Daoy (cell line): ENCODE data around the gene TET2. TPM values are rescaled to one million over a fixed set of nuclear protein-coding genes. Genes with fewer than 3 reads are reported as not detected.

ENCODE experiments used
- DNase-seq: peaks from one replicate; pipeline ENCODE4 v3.0.0-alpha.2; 2015; ENCODE audit warnings: low read depth
- total RNA-seq: library from RNA; depleted of rRNA; stranded (reverse); fragments of >200 nt; shearing (Covaris generic); gene quantifications from 2 replicates; pipeline ENCODE4 v1.2.3, GENCODE V29; 2014; rRNA removed

TET2 gene
- total RNA-seq: 2.9 and 3.2 TPM in 2 replicates

DNA sequence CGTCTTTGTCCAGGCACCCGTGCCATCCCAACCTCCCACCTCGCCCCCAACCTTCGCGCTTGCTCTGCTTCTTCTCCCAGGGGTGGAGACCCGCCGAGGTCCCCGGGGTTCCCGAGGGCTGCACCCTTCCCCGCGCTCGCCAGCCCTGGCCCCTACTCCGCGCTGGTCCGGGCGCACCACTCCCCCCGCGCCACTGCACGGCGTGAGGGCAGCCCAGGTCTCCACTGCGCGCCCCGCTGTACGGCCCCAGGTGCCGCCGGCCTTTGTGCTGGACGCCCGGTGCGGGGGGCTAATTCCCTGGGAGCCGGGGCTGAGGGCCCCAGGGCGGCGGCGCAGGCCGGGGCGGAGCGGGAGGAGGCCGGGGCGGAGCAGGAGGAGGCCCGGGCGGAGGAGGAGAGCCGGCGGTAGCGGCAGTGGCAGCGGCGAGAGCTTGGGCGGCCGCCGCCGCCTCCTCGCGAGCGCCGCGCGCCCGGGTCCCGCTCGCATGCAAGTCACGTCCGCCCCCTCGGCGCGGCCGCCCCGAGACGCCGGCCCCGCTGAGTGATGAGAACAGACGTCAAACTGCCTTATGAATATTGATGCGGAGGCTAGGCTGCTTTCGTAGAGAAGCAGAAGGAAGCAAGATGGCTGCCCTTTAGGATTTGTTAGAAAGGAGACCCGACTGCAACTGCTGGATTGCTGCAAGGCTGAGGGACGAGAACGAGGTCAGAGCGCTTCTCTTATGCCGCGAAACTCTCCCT is at the start of gene TET2:
TET2 (plus strand) TSS at position 601 of the 740 bp plus-strand sequence. CDS start 87,067 bp downstream, outside the sequence.
- DNase-seq: peak; percentile 77

DNA sequence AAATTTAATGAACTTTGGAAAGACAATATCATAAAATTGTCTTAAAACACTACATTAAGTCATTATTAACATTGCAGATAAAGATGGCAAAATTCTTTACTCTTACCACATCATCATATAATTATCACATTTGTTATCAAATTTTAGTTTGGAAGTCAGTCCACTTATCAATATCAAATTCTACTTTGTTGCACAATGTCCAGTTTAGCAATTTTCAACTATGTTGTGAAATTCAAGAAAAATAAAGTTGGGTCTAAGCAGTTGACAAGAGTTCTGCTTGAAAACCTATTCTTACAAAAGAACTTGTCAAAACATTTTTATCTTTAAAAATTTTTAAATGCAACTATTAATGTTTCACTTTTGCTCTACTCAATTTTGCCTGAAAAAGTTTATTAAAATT is 44.7 kb upstream of the TET2 start:
- no peak for DNase-seq

DNA sequence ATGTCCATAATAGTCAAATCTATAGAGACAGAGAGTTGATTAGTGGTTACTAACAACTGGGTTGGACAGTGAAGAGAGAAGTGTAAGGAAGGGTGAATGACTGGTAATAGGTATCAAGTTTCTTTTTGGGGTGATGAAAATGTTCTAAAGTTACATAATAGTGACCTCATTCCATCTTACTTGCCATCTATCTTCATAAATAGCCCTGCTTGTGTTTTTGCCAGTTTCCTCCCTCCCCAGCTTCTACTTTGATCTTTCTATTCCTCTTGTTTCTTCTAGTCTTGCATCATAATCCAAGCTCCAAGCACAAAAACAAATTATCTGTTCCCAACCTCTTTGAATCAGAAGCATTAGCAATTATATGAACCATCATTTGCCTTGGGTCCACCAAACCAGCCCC is 40.2 kb upstream of the TET2 start:
- no peak for DNase-seq

DNA sequence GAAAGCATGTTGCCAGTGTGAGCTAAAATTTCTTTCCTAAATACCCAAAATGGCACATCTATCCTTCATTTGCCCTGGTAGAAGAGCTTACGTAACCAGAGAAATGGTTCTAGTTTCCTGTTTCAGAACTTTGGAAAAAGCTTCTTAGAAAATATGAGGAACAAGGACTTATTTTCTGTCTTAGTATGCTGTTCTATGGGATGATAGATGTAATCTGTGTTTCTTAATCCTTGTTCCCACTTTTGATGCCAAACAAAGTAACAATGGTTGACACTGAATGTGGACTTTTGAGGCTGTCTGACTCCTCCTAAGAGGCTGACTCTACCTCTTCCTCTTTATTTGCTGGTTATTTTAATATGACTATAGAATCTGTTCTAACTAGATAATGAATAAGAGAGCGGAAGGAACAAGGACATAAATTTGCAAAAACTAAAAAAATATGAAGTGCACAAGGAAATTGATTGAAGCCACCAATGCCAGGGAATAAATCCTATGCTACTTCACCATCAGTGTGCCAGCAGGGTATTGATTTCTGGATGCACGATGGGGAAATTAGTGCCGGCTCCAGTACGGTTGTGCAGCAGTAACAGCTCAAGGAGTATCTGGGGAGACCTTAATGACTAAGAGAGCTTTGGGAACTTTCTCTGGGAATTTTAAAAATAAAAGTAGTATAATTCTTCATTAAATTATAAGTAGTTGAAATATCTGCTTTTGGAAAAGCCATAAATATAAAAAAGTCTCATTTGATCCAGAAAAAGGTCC is 39.4 kb upstream of the TET2 start:
- DNase-seq: no peak

DNA sequence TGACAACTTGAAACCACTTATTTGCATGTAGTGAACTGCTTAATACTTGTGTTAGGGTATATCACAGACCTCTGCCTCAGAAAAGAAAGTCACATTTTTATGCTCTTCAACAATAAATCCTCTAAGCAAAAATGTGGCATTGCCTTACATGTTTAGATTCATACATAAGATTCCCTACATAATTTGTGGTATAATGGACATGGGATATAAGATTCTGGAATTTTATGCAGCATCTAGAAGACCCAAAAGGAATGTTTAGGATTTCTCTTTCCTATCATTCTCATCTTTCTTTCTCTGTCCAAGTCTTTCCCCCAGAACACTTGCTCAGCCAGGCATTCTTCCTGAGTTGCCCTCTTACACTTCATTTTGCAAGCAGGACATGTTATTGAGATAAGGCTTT is 37.7 kb upstream of the TET2 start:
- DNase-seq: no peak

DNA sequence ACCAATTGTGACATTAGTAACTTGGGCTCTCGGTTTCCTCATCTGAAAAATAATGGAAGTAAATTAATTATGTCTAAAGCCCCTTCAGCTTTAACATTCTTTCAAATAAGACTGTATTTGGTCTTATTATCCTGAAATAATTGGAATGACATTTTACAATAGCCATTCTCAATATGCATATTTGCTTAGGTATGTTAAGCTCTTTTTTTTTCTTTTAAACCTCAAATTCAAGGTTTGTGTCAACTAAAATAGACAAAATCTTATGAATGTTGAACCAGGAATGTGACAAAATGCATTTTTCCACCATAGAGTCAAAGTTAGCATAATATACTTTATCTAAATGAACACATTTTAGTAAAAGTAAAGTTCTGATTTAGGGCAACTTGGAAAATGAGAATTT is 34.4 kb upstream of the TET2 start:
- no peak for DNase-seq

DNA sequence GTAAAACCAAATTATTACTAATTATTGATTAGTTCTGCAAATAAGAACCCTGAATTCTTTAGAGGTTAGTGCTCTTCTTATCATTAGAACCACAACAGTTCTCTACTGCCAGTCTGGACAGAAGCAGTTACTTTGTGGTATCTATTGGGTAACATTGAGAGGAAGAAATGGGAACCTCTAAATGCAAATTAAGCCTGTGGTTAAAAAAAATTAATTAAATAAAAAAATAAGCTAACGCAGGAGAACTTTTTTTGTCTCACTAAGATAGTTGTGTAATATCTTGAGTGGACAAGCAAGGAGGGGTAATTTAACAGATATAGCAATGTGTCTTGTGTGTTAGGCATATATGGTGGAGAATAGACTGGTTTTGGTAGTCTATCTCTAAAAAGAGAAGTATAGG is 32.9 kb upstream of the TET2 start:
- no peak for DNase-seq

DNA sequence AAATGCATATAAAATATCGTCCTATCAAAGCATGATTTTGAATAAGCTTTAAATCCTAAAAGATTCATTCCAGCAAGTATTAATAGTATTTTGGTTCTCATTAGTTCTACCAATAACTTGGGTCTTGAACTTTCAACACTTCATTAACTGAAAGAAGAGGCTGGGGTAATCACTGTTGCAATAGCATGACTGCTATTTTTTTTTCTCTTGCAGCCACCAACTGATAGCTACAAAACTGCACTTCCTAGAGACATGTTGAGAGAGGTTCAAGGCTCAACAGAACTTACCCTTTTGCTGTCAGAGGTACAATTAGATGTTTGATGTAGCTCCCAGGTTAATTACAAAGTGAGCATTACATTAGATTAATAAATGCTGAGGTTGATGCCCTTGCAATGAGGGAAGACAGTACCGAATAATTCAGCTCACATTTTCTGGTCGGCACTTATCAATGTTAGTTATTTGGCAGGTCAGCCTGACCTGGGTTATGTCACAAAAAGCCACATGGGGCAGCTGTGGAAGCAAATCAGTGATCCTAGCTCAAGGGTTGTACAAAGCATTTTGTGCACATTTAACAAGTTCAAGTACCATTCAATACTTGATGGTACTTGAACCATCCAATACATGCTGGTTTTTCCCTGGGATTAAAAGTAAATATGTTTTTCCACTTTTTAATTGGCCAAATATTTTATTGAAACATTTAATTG is 29.9 kb upstream of the TET2 start:
- no peak for DNase-seq

DNA sequence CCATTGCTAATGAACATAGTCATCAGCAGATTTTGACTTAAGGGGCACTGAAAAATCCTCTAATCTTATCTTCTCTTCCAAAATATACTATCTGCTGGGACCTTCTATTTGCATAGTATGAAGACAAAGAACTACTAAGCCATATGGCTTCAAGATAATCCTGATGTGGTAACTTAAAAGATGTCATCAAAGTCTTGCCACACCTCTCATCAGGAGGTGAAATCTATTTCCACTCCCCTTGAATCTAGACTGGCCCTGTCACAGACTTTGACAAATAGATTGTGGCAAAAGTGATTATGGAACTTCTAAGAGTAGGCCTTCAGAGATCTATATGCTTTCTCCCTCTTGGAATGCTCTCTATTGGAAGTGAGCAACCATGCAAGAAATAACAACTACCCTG is 27.3 kb upstream of the TET2 start:
- DNase-seq: no peak

DNA sequence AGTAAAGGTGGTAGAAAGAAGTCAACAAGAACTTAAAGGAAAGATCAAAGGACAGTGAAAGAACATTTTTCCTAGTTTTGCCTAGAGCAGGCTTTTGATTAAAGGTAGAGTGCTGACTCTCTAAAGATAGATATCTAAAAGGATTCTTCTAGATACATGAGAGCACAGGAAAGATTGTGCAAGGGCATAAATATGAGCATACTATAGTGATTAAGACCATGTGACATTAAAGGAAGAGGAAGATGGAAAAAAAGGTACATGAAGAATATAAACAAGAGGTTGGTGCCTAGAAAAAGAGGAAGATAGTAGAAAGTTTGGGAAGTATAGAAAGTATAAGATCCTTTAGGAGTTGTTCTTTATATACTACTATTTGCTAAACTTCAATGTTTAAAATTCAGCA is 26.1 kb upstream of the TET2 start:
- DNase-seq: no peak

DNA sequence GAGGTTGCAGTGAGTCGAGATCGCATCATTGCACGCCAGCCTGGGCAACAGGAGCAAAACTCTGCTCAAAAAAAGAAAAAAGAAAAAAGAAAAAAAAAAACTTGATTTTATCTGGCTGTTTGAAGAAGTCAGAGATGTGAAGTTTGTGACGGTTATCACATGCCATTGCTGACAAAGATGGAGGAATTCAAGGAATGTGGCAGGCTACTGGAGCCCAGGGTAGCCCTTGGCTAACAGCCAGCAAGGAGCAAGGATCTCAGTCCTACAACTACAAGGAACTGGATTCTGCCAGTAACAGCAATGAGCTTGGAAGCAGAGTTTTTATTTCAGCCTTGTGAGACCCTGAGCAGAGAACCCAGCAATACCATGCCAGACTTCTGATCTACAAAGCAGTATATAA is 24.3 kb upstream of the TET2 start:
- peak; percentile 6 for DNase-seq

DNA sequence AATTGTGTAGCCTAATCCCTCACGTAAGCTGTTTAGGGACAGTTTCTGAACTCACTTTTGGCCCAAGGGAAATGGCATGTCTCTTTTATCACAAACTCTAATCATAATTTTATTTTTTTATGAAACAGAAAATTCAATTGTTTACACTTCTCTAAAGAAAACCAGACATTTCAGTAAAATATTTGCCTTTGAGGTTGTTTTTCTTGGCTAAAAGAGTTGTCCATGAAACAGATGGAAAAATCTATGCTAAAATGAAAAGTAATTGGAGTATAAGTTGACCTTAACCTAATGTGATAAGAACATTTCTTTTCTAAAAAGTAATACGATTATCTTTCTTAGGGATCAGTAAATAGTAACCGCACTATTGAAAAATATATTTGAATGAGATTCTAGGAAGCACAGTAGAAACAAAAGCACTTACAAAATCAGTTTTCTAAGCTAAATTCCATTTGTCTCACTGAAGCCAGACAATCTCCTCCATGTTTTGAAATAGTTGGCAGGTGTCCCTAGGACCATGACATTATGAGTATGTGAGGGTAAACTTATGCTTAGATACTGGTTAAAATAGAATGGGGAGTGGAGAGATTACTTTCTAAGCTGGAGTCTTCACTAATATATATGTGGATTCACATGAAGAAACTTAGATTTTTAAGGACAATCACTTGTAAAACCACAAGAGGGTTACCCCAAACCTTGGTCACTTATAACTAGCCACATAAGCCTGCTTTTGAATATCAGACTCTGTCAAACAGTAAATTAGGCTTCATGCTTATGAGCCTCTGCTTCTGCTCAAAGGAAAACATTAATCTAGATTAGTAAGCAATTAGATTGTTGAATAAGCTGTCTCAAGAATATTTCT is 20.1 kb upstream of the TET2 start:
- DNase-seq: no peak

DNA sequence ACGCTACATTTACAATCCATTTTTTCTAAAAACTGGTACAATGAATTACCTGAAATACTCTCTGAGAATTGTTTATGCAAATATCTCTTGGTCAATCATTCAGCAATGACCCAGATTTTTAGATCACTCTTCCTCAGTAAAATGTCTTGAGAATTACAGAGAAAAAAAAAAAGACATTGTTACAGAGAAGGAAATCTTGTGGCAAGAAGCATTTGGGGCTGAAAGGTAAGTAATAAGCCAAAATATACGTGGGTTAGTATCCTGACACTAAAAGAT is 19.6 kb upstream of the TET2 start:
- no peak for DNase-seq

DNA sequence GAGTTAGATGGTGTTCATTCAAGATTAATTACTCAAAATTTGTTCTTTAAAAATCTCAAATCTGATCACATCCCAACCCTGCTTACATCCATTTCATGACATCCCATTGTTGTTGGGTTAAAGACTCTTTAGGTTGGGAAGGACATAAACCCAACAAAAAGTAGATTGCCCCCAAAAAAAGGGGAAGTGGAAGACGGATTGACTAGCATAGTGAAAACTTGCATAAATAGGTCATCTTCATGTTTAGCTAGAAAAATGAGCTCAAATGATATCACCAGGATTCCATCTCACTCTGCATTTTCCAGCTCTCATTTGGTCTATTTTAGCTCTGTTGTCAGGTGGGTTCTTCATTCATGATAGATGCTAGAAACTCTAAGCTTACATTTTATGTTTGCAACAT is 18.5 kb upstream of the TET2 start:
- DNase-seq: no peak

DNA sequence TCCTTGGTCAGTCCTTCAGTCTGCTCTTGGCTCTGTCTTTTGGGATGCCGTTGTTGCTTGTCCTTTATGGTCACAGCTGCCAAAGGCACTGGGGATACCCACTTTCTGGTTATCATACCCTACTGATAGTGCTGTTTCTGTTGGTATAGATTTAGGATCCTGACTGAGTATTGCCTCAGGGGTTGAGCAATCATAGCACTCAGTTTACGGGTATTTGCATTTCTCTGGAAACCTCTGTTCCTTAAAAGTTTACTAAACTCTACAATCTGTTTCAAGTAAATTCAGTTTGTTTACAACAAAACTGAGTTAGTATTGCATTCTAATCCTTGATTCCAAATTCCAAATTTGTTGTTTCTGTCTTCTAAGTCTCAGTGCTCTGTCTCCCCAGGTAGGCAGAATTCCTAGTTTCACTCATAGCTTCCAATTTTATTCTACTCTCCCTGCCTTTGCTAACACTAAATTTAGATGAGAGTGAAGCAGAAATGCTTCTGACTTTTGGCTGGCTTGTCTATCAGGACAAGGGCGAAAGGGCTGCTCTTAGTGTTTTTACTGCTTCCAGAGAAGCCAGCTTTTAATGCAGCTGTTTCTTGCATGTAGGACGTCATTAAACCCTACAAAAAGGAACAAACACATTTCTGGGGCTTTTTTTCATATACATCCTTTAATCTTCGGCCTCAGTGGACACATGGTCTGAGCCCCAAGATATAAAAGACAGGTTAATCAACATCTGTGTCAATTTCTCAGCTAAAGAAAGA is 17.2 kb upstream of the TET2 start:
- no peak for DNase-seq

DNA sequence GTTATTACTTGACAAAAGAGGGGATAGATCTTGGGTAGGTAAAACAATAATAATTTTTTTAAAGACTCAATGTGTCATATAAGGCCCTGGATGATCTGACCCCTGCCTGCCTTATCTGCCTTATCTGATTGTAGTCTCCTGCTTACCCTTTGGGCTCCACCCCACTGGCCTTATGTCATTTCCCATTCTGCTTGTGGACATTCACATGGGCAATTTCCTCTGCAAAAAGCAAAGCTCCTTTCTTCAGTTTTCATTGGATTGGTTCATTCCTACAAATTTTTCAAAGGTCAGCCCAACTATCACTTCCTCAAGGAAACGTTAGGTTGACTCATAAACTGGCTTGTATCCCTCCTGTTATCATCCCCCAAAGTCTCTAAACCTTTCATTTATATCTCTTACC is 15.7 kb upstream of the TET2 start:
- no peak for DNase-seq

DNA sequence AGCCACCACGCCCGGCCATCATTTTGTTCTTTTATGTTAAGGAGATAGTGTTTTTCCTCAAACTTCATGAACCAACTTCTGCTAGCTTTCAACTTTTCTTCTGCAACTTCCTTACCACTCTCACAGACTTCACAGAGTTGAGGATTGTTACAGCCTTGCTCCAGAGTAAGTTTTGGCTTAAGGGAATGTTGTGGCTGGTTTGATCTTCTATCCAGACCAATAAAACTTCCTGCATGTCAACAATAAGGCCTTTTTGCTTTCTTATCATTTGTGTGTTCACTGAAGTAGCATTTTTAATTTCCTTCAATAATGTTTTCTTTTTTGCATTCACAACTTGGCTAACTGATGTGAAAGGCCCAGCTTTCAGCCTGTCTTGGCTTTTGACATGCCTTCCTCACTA is 12.7 kb upstream of the TET2 start:
- no peak for DNase-seq

DNA sequence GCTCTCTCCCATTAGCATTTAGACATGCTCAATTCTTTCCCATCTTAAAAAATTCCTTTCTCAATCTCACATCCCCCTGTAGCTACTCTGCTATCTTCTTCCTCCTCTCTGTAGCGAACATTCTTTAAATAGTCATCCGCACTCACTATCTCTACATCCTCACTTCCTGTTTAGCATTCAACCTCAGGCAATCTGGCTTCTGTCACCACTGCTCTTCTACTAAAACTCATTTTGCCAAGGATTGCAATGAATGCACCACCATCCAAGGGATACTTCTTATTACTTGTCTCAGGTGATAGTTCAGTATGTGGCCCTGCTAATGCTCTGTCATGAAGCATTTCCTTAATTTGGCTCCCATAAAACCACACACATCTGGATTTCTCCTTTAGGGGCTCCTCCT is 10.9 kb upstream of the TET2 start:
- DNase-seq: no peak

DNA sequence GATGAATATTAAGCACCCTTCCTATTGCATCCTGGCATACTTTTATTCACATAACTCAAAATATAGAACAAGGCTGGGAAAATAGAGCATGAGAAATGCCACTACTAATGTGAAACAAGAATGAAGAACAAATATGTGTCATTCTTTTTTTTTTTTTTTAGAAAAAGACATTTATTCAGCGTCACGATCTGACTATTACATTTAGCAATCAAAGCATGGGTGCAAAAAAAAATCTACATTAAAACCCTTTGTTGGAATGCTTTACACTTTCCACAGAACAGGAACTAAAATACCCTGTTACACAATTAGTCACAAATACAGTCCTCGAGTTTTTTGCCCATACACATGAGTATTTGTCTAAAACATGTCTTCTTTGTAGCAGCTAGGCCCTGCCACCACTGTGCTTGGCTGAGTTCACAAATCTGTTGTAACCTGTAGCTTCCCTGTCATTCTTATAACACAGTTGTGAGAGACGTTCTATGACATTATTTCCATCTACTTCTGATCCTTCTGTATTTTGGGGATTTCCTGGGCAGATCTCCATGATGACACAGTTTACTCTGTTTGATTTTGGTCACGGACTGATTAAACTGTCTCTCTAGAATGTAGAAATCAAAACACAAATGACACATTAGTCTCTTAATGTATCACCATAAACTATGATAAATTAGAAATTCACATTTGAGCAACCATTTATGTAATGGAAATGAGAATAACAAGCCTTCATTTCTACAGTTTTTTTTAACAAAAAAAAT is 9.4 kb upstream of the TET2 start:
- no peak for DNase-seq

DNA sequence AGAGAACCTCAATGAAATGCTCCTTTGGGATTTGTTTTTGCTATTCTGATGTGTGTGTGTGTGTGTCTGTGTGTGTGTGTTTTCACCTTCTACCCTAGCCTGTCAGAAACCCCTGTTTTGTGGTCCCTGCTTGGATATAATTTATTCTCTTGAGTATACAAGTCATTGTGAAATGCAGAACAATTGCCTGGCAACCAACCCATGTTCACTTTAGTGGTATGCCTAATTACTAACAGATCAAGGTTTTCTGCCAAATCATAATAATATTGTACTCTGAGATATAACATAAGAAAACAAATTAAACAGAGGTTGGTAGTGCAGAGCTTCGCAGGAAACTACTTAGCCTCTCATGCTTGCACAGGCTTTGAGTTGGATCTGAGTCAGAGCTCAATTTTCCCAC is 7.0 kb upstream of the TET2 start:
- DNase-seq: no peak
